Stimulated activated memory B cell treated with anti-CD40 and anti-IgM and Interleukin-4, amounts not matched to agents 10 μg/mL and 1 μg/mL and 100 μg/mL, for 72 hours (primary cell): ENCODE measurements around the gene EDA.
A peak's percentile ranks its signal among the peaks of the same experiment; 100 is the strongest.

ENCODE experiments used
- ATAC-seq: fragments of 150-1000 bp; cut with Tn5 transposase; 2 replicates; pipeline ENCODE4 v1.10.0; 2021
- H3K27ac Mint-ChIP-seq: one replicate; pipeline ENCODE4 v1.8.0; 2022; ENCODE audit warnings: mild to moderate bottlenecking, mixed read lengths
- H3K27me3 Mint-ChIP-seq: one replicate; pipeline ENCODE4 v1.8.0; 2022; ENCODE audit warnings: mixed read lengths
- H3K36me3 Mint-ChIP-seq: one replicate; pipeline ENCODE4 v1.8.0; 2022; ENCODE audit warnings: mixed read lengths
- H3K4me1 Mint-ChIP-seq: one replicate; pipeline ENCODE4 v1.8.0; 2022; ENCODE audit warnings: mixed read lengths
- H3K4me3 Mint-ChIP-seq: one replicate; pipeline ENCODE4 v1.8.0; 2022; ENCODE audit warnings: mild to moderate bottlenecking, moderate library complexity, mixed read lengths
- H3K9me3 Mint-ChIP-seq: one replicate; pipeline ENCODE4 v1.8.0; 2022; ENCODE audit warnings: mixed read lengths

Gene EDA

DNA sequence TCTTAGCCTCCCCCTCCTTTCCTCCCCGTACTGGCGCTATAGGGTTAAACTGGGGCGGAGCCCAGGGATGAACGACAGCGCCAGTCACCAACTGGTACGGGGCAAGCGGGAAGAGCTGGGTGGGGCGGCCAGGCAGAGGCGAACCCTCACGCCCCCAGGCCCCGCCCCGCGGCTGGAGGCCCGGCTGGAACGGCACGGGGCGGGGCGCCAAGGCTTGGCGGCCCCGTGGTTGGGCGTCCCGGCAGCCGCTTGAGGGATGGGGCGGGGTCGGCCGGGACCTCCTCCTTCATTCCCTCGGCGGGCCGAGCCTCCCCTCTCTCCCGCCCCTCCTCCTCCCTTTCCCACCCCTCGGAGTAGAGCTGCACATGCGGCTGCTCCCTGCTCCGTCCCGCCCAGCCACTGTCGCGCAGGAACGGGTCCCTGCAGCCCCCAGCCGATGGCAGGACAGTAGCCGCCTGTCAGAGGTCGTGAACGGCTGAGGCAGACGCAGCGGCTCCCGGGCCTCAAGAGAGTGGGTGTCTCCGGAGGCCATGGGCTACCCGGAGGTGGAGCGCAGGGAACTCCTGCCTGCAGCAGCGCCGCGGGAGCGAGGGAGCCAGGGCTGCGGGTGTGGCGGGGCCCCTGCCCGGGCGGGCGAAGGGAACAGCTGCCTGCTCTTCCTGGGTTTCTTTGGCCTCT, at the start of gene EDA:
EDA (plus strand) TSS at position 335 of the 678 bp plus-strand sequence.
- no peaks in the 10 kb centered on the region for H3K36me3 Mint-ChIP-seq
- ATAC-seq, result peak; percentile 91
- H3K27ac Mint-ChIP-seq, result no peak within 1 kb of the TSS
- H3K4me3 Mint-ChIP-seq, result peak within 1 kb of the TSS; percentile 73
- no peaks in the 10 kb centered on the region for H3K27me3 Mint-ChIP-seq
- no peaks in the 10 kb centered on the region for H3K9me3 Mint-ChIP-seq
- H3K4me1 Mint-ChIP-seq, result no peaks in the 10 kb centered on the region

GRCh38 chrX:69568828-69569227, 47.1 kb upstream of the EDA start:
- ATAC-seq, result no peak
- Mint-ChIP-seq H3K4me1 (no peaks in the 10 kb centered on the region), H3K9me3 (no peaks in the 10 kb centered on the region), H3K27me3 (peaks cover 15% of the 10 kb centered on the region), H3K36me3 (no peaks in the 10 kb centered on the region), H3K4me3 (no peak overlapping the region), H3K27ac (no peak overlapping the region)

- Mint-ChIP-seq H3K27ac (no peak overlapping the region), H3K4me3 (no peak overlapping the region), H3K4me1 (no peaks in the 10 kb centered on the region), H3K36me3 (no peaks in the 10 kb centered on the region), H3K9me3 (no peaks in the 10 kb centered on the region), H3K27me3 (no peaks in the 10 kb centered on the region)
- no peak for ATAC-seq
These were observed 18.5 kb upstream of the EDA start for GRCh38 chrX:69597399-69597798.

- no peaks in the 10 kb centered on the region for H3K27me3 Mint-ChIP-seq
- H3K4me3 Mint-ChIP-seq, result no peak overlapping the region
- no peak overlapping the region for H3K27ac Mint-ChIP-seq
- no peaks in the 10 kb centered on the region for H3K36me3 Mint-ChIP-seq
- H3K9me3 Mint-ChIP-seq, result no peaks in the 10 kb centered on the region
- no peaks in the 10 kb centered on the region for H3K4me1 Mint-ChIP-seq
- no peak for ATAC-seq
These were observed 15.7 kb upstream of the EDA start for GRCh38 chrX:69600182-69600581.

- no peaks in the 10 kb centered on the region for H3K9me3 Mint-ChIP-seq
- no peaks in the 10 kb centered on the region for H3K4me1 Mint-ChIP-seq
- no peaks in the 10 kb centered on the region for H3K27me3 Mint-ChIP-seq
- H3K27ac Mint-ChIP-seq, result no peak overlapping the region
- ATAC-seq, result no peak
- no peak overlapping the region for H3K4me3 Mint-ChIP-seq
- no peaks in the 10 kb centered on the region for H3K36me3 Mint-ChIP-seq
These were observed 12.2 kb upstream of the EDA start for GRCh38 chrX:69603566-69604194.

GRCh38 chrX:69605521-69605920, 10.4 kb upstream of the EDA start:
- no peak for ATAC-seq
- H3K27me3 Mint-ChIP-seq, result no peaks in the 10 kb centered on the region
- H3K9me3 Mint-ChIP-seq, result no peaks in the 10 kb centered on the region
- no peak overlapping the region for H3K27ac Mint-ChIP-seq
- H3K4me3 Mint-ChIP-seq, result no peak overlapping the region
- no peaks in the 10 kb centered on the region for H3K4me1 Mint-ChIP-seq
- no peaks in the 10 kb centered on the region for H3K36me3 Mint-ChIP-seq

- Mint-ChIP-seq H3K9me3 (no peaks in the 10 kb centered on the region), H3K4me1 (no peaks in the 10 kb centered on the region), H3K27me3 (no peaks in the 10 kb centered on the region), H3K27ac (no peak overlapping the region), H3K4me3 (no peak overlapping the region), H3K36me3 (no peaks in the 10 kb centered on the region)
- ATAC-seq, result no peak
These were observed 8.3 kb upstream of the EDA start for GRCh38 chrX:69607616-69608015.

GRCh38 chrX:69613946-69614345, 2.0 kb upstream of the EDA start:
- ATAC-seq, result no peak
- Mint-ChIP-seq H3K4me1 (no peaks in the 10 kb centered on the region), H3K9me3 (no peaks in the 10 kb centered on the region), H3K36me3 (no peaks in the 10 kb centered on the region), H3K4me3 (no peak overlapping the region), H3K27me3 (no peaks in the 10 kb centered on the region), H3K27ac (no peak overlapping the region)

GRCh38 chrX:69614886-69615285, 1.0 kb upstream of the EDA start:
- no peak for ATAC-seq
- Mint-ChIP-seq H3K27me3 (no peaks in the 10 kb centered on the region), H3K27ac (no peak overlapping the region), H3K4me3 (no peak overlapping the region), H3K4me1 (no peaks in the 10 kb centered on the region), H3K9me3 (no peaks in the 10 kb centered on the region), H3K36me3 (no peaks in the 10 kb centered on the region)

- H3K36me3 Mint-ChIP-seq, result no peaks in the 10 kb centered on the region
- H3K27me3 Mint-ChIP-seq, result no peaks in the 10 kb centered on the region
- no peak for ATAC-seq
- H3K27ac Mint-ChIP-seq, result no peak overlapping the region
- no peaks in the 10 kb centered on the region for H3K4me1 Mint-ChIP-seq
- no peak overlapping the region for H3K4me3 Mint-ChIP-seq
- no peaks in the 10 kb centered on the region for H3K9me3 Mint-ChIP-seq
These were observed 571 bp upstream of the EDA start for GRCh38 chrX:69615342-69615741.

GRCh38 chrX:69616457-69617203, 717 bp downstream of the EDA start:
- H3K27ac Mint-ChIP-seq, result no peak overlapping the region
- no peaks in the 10 kb centered on the region for H3K9me3 Mint-ChIP-seq
- peak overlapping the region; percentile 73 for H3K4me3 Mint-ChIP-seq
- H3K36me3 Mint-ChIP-seq, result no peaks in the 10 kb centered on the region
- peak; percentile 34 for ATAC-seq
- H3K27me3 Mint-ChIP-seq, result no peaks in the 10 kb centered on the region
- H3K4me1 Mint-ChIP-seq, result no peaks in the 10 kb centered on the region

DNA sequence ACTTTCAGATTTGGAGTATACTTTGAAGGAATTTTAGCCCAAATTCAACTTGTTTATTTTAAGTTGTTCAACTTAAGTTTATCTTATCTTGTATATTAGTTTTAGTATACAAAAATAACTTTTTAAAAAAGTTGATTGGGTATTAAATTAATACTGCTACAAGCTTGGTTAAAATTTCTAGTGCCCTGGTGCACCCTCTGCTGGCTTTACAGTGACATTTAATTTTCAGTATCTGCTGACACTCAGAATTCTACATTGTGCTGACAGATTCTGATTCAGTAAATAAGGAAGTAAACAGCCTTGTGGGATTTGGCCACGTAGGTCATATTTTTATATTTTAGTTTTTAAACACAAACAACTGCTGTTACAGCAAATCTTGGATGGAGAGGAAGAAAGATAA, 2.9 kb downstream of the EDA start:
- Mint-ChIP-seq H3K4me1 (no peaks in the 10 kb centered on the region), H3K27me3 (no peaks in the 10 kb centered on the region), H3K9me3 (no peaks in the 10 kb centered on the region), H3K36me3 (no peaks in the 10 kb centered on the region), H3K4me3 (no peak overlapping the region), H3K27ac (no peak overlapping the region)
- ATAC-seq, result no peak

DNA sequence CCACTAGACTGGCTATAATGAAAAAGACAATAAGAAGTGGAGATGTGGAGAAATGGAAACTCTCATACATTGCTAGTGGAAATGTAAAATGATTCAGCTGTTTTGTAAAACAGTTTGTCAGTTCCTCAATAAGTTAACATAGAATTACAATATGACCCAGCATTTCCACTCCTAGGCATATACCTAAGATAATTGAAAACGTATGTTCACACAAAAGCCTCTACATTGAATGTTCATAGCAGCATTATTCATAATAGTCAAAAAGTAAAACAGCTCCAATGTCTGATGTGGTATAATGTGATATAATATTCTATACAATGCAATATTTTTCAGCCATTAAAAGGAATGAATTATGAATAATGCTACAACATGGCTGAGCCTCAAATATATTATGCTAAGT, 10.2 kb downstream of the EDA start:
- no peak for ATAC-seq
- H3K9me3 Mint-ChIP-seq, result no peaks in the 10 kb centered on the region
- no peaks in the 10 kb centered on the region for H3K36me3 Mint-ChIP-seq
- H3K4me1 Mint-ChIP-seq, result no peaks in the 10 kb centered on the region
- no peak overlapping the region for H3K4me3 Mint-ChIP-seq
- H3K27ac Mint-ChIP-seq, result no peak overlapping the region
- H3K27me3 Mint-ChIP-seq, result no peaks in the 10 kb centered on the region

DNA sequence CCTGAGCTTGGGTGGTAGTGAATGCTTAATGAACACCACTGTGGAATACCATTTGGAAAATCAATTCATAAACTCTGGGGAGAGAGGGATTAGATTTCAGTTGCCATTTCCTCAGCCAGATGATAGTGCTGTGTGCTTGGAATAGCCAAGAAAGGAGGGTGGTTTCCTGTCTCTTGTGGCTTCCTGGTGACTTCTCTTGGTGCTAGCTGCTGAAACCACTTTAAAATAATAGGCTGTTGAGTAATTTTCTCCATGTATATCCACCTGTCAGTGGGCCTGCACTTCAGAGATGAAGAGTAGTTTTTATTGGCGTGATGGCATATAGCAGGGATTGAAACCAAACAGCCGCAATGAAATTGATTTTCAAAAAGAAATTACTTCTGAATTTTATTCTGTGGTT, 11.8 kb downstream of the EDA start:
- Mint-ChIP-seq H3K4me1 (no peaks in the 10 kb centered on the region), H3K9me3 (no peaks in the 10 kb centered on the region), H3K27ac (no peak overlapping the region), H3K4me3 (no peak overlapping the region), H3K27me3 (no peaks in the 10 kb centered on the region), H3K36me3 (no peaks in the 10 kb centered on the region)
- no peak for ATAC-seq

DNA sequence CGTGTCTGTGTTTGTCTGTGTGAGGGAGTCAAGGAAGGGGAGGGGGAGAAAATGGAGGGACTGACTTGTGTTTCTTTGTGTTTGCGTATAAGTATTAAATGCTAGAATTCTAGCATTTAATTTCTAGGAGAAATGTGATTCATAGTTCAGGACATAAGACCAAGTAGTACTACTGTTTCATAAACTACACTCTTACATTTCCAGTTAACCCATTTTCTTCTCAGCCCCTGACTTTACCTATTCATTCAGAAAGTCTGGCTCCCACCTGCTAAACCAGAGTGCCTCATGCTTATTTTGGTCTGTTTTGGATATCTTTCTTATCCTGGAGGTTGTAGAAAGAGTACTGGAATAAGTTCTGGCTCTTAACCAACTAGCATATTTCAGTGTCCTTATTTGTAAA, 14.2 kb downstream of the EDA start:
- no peak for ATAC-seq
- no peaks in the 10 kb centered on the region for H3K9me3 Mint-ChIP-seq
- no peaks in the 10 kb centered on the region for H3K36me3 Mint-ChIP-seq
- no peaks in the 10 kb centered on the region for H3K27me3 Mint-ChIP-seq
- no peaks in the 10 kb centered on the region for H3K4me1 Mint-ChIP-seq
- H3K27ac Mint-ChIP-seq, result no peak overlapping the region
- no peak overlapping the region for H3K4me3 Mint-ChIP-seq

- H3K27ac Mint-ChIP-seq, result no peak overlapping the region
- H3K4me1 Mint-ChIP-seq, result no peaks in the 10 kb centered on the region
- no peaks in the 10 kb centered on the region for H3K36me3 Mint-ChIP-seq
- no peaks in the 10 kb centered on the region for H3K27me3 Mint-ChIP-seq
- H3K9me3 Mint-ChIP-seq, result peaks cover 14% of the 10 kb centered on the region
- no peak overlapping the region for H3K4me3 Mint-ChIP-seq
- no peak for ATAC-seq
These were observed 48.8 kb downstream of the EDA start for GRCh38 chrX:69664693-69665092.
